Transverse colon (tissue), 4 donors: ENCODE measurements around the gene ZFAND3. TPM values are rescaled to one million over a fixed set of nuclear protein-coding genes. Genes with fewer than 3 reads are reported as not detected.
"Not testable (repeated sequence)": the region's sequence is repeated elsewhere in the genome, so short reads cannot be mapped to it uniquely, and the experiment has no call there.

Source experiments
- DNase-seq: peaks from one replicate; pipeline ENCODE4 v3.0.0-alpha.2; 2019
- H3K27ac ChIP-seq, 4 donors: fragments of 200-600 bp; sonication (generic); 2 replicates each; pipeline ENCODE4 v1.5.1; 2016 to 2018; ENCODE audit warnings: inconsistent platforms in 4 of 4
- H3K27me3 ChIP-seq: fragments of 200-600 bp; sonication (generic); 2 replicates; pipeline ENCODE4 v1.5.1; 2017; ENCODE audit warnings: inconsistent platforms
- H3K36me3 ChIP-seq, 4 donors: fragments of 200-600 bp; sonication (generic); 2 replicates each; pipeline ENCODE4 v1.5.1; 2017 to 2019; ENCODE audit warnings: inconsistent platforms in 4 of 4
- H3K4me1 ChIP-seq, 4 donors: fragments of 200-600 bp; sonication (generic); 2 replicates each; pipeline ENCODE4 v1.5.1; 2017 to 2020; ENCODE audit warnings: inconsistent platforms in 4 of 4
- H3K4me3 ChIP-seq, 4 donors: fragments of 200-600 bp; sonication (generic); 1 replicate in 1 of 4; 2 replicates in 3 of 4; pipeline versions ENCODE4 v1.5.1 to v1.6.1; 2017 to 2019; ENCODE audit warnings: inconsistent platforms in 4 of 4
- H3K9me3 ChIP-seq, 2 donors: fragments of 200-600 bp; sonication (generic); 2 replicates each; pipeline ENCODE4 v1.5.1; 2017 to 2019; ENCODE audit warnings: inconsistent platforms in 2 of 2
- CTCF ChIP-seq, 5 experiments: fragments of 200-600 bp in 3 of 5; fragments of 450-650 bp in 2 of 5; sonication (generic) in 3 of 5; IDR thresholded peaks; 1 replicate in 2 of 5; 2 replicates in 3 of 5; pipeline ENCODE4 v1.5.1; 2016 to 2017; ENCODE audit warnings: antibody characterized with exemption in 5 of 5, inconsistent platforms in 3 of 5, mild to moderate bottlenecking in 2 of 5, moderate library complexity in 1 of 5
- EP300 ChIP-seq: sonication (generic); formaldehyde crosslinking; IDR thresholded peaks from one replicate; pipeline ENCODE4 v1.6.1; 2017; ENCODE audit warnings: antibody characterized with exemption, low read depth
- POLR2A ChIP-seq: fragments of 450-650 bp; IDR thresholded peaks from one replicate; pipeline ENCODE4 v1.6.1; 2016; ENCODE audit warnings: antibody characterized with exemption, mild to moderate bottlenecking, moderate library complexity
- POLR2AphosphoS5 ChIP-seq, 3 donors: sonication (generic); formaldehyde crosslinking; IDR thresholded peaks; one replicate each; pipeline ENCODE4 v1.6.1; 2016; ENCODE audit warnings: antibody characterized with exemption in 3 of 3
- WGBS, 2 donors: methylation state at CpG; one replicate each; pipeline ENCODE4 v1.1.5; 2018; ENCODE audit warnings: low coverage in 1 of 2; 5-methylcytosine and 5-hydroxymethylcytosine counted together
- in situ Hi-C, 4 donors: fragments of 200-750 bp; cut with MboI; loops; one replicate each; pipeline versions ENCODE4 v1.15.0 to v1.15.1; 2017; ENCODE audit warnings: low sequenced_read_pairs in 3 of 4, low pct_ligation_motif_present in 1 of 4, low pct_unique_long_range_greater_than_20kb in 1 of 4
- intact Hi-C: fragments of 100-400 bp; cut with DNase I; formaldehyde crosslinking; loops from one replicate; pipeline ENCODE4 v1.15.1; 2023; ENCODE audit warnings: low total_unique reads
- total RNA-seq, 4 donors: library from RNA; depleted of rRNA; stranded (reverse); fragments of >200 nt; gene quantifications; one replicate each; pipeline ENCODE4 v1.1.0, GENCODE V29; 2016

ZFAND3 gene
- total RNA-seq, 4 donors from 2014 or later, result 20.5 to 83.4 (median 36.5) TPM

- intact Hi-C loops (no loop called here), in situ Hi-C loops (no loop called here)
- Histone ChIP-seq H3K27ac (no peak overlapping the region), H3K9me3 (no peaks in the 10 kb centered on the region), H3K4me1 (peaks cover 0 to 31% (median 7%) of the 10 kb centered on the region in 4 donors), H3K27me3 (no peaks in the 10 kb centered on the region), H3K36me3 (no peaks in the 10 kb centered on the region), H3K4me3 (no peak overlapping the region)
- no peak for DNase-seq
- TF ChIP-seq POLR2AphosphoS5 (IDR thresholded peaks at IDR 0.05) (no peak), CTCF (IDR thresholded peaks at IDR 0.05) (no peak), POLR2A (no peak), EP300 (no peak)
These were observed 127.9 kb downstream of the ZFAND3 start for GRCh38 chr6:37947468-37947867.

GRCh38 chr6:37948584-37948983 lies 129.1 kb downstream of the ZFAND3 start:
- 94 to 96% methylated on average over 2 of the region's 2 CpGs for WGBS, 2 donors
- peaks cover 0 to 28% (median 6%) of the 10 kb centered on the region in 4 donors for H3K4me1 ChIP-seq
- in situ Hi-C loops, H3K9me3 ChIP-seq, H3K27me3 ChIP-seq, H3K4me3 ChIP-seq, H3K27ac ChIP-seq, intact Hi-C loops, H3K36me3 ChIP-seq, DNase-seq: not testable (repeated sequence)

- intact Hi-C loops (no loop called here), in situ Hi-C loops (no loop called here)
- no peak overlapping the region for H3K4me3 ChIP-seq
- H3K27me3 ChIP-seq, result no peaks in the 10 kb centered on the region
- H3K27ac ChIP-seq, result no peak overlapping the region
- peaks cover 0 to 41% (median 3%) of the 10 kb centered on the region in 4 donors for H3K4me1 ChIP-seq
- WGBS, 2 donors, result 69 to 84% methylated on average over 2 of the region's 2 CpGs
- TF ChIP-seq POLR2AphosphoS5 (IDR thresholded peaks at IDR 0.05), result no peak
- no peak for TF ChIP-seq POLR2A
- TF ChIP-seq EP300, result no peak
- TF ChIP-seq CTCF (IDR thresholded peaks at IDR 0.05), result no peak
- H3K36me3 ChIP-seq, result no peaks in the 10 kb centered on the region
- H3K9me3 ChIP-seq, result no peaks in the 10 kb centered on the region
- DNase-seq, result no peak
These were observed 132.5 kb downstream of the ZFAND3 start for GRCh38 chr6:37952027-37952426.

- in situ Hi-C loops, result no loop called here
- Histone ChIP-seq H3K9me3 (no peaks in the 10 kb centered on the region), H3K4me3 (no peak overlapping the region), H3K27me3 (no peaks in the 10 kb centered on the region), H3K36me3 (no peaks in the 10 kb centered on the region), H3K27ac (no peak overlapping the region), H3K4me1 (peaks cover 0 to 33% (median 2%) of the 10 kb centered on the region in 4 donors)
- TF ChIP-seq POLR2A, result no peak
- TF ChIP-seq CTCF (IDR thresholded peaks at IDR 0.05), result no peak
- TF ChIP-seq EP300, result no peak
- no peak for TF ChIP-seq POLR2AphosphoS5 (IDR thresholded peaks at IDR 0.05)
- no peak for DNase-seq
- intact Hi-C loops, result no loop called here
These were observed 135.3 kb downstream of the ZFAND3 start for GRCh38 chr6:37954791-37955190.

GRCh38 chr6:37956711-37957275 lies 137.3 kb downstream of the ZFAND3 start:
- Histone ChIP-seq H3K27me3 (no peaks in the 10 kb centered on the region), H3K36me3 (no peaks in the 10 kb centered on the region), H3K9me3 (no peaks in the 10 kb centered on the region), H3K4me1 (peaks cover 0 to 29% (median 2%) of the 10 kb centered on the region in 4 donors), H3K27ac (no peak overlapping the region), H3K4me3 (no peak overlapping the region)
- in situ Hi-C loops, result no loop called here
- intact Hi-C loops, result no loop called here
- TF ChIP-seq POLR2AphosphoS5 (IDR thresholded peaks at IDR 0.05) (no peak), EP300 (no peak), CTCF (IDR thresholded peaks at IDR 0.05) (no peak), POLR2A (no peak)
- WGBS, 2 donors, result 59 to 64% methylated on average over 4 to 5 of the region's 5 CpGs
- no peak for DNase-seq
